ENCODE measurements around the gene CLN6. TPM values are rescaled to one million over a fixed set of nuclear protein-coding genes. Genes with fewer than 3 reads are reported as not detected.

Gene CLN6
- total RNA-seq, 1 donor from 2014 or later, result 43.0 TPM

GRCh38 chr15:68252925-68253534 is 23.5 kb upstream of the CLN6 start:
- H3K4me3 Mint-ChIP-seq, result no peak overlapping the region
- peaks cover 5% of the 10 kb centered on the region for H3K27me3 Mint-ChIP-seq
- TF ChIP-seq CTCF (conservative IDR thresholded peaks at IDR 0.05), result peak; percentile 87
- no peak overlapping the region for H3K27ac Mint-ChIP-seq
- no peaks in the 10 kb centered on the region for H3K36me3 Mint-ChIP-seq
- no peak for DNase-seq (ENCODE audit: extremely low spot score, unreplicated experiment)
- H3K4me1 Mint-ChIP-seq (ENCODE audit: unreplicated experiment), result no peaks in the 10 kb centered on the region
- H3K9me3 Mint-ChIP-seq, result no peaks in the 10 kb centered on the region

- no peak overlapping the region for H3K27ac Mint-ChIP-seq
- peaks cover 3% of the 10 kb centered on the region for H3K9me3 Mint-ChIP-seq
- no peak overlapping the region for H3K4me3 Mint-ChIP-seq
- peaks cover 2% of the 10 kb centered on the region for H3K27me3 Mint-ChIP-seq
- H3K4me1 Mint-ChIP-seq (ENCODE audit: unreplicated experiment), result no peaks in the 10 kb centered on the region
- TF ChIP-seq CTCF (conservative IDR thresholded peaks at IDR 0.05), result no peak
- no peaks in the 10 kb centered on the region for H3K36me3 Mint-ChIP-seq
- DNase-seq (ENCODE audit: extremely low spot score, unreplicated experiment), result no peak
Observed at GRCh38 chr15:68249058-68249713, 19.7 kb upstream of the CLN6 start.

GRCh38 chr15:68244235-68244634 is 14.7 kb upstream of the CLN6 start:
- no peak overlapping the region for H3K4me3 Mint-ChIP-seq
- TF ChIP-seq CTCF (conservative IDR thresholded peaks at IDR 0.05), result no peak
- no peaks in the 10 kb centered on the region for H3K4me1 Mint-ChIP-seq (ENCODE audit: unreplicated experiment)
- H3K27me3 Mint-ChIP-seq, result no peaks in the 10 kb centered on the region
- no peaks in the 10 kb centered on the region for H3K36me3 Mint-ChIP-seq
- H3K9me3 Mint-ChIP-seq, result peaks cover 3% of the 10 kb centered on the region
- no peak for DNase-seq (ENCODE audit: extremely low spot score, unreplicated experiment)
- H3K27ac Mint-ChIP-seq, result no peak overlapping the region

GRCh38 chr15:68241088-68241935 is 11.8 kb upstream of the CLN6 start:
- TF ChIP-seq CTCF (conservative IDR thresholded peaks at IDR 0.05), result no peak
- no peaks in the 10 kb centered on the region for H3K36me3 Mint-ChIP-seq
- no peak overlapping the region for H3K4me3 Mint-ChIP-seq
- no peak for DNase-seq (ENCODE audit: extremely low spot score, unreplicated experiment)
- H3K27ac Mint-ChIP-seq, result no peak overlapping the region
- no peaks in the 10 kb centered on the region for H3K27me3 Mint-ChIP-seq
- no peaks in the 10 kb centered on the region for H3K4me1 Mint-ChIP-seq (ENCODE audit: unreplicated experiment)
- peaks cover 6% of the 10 kb centered on the region for H3K9me3 Mint-ChIP-seq

- Mint-ChIP-seq H3K27ac (no peak overlapping the region), H3K9me3 (peaks cover 5% of the 10 kb centered on the region), H3K4me1 (ENCODE audit: unreplicated experiment) (peaks cover 6% of the 10 kb centered on the region), H3K4me3 (no peak overlapping the region), H3K36me3 (no peaks in the 10 kb centered on the region), H3K27me3 (no peaks in the 10 kb centered on the region)
- DNase-seq (ENCODE audit: extremely low spot score, unreplicated experiment), result no peak
- TF ChIP-seq CTCF (conservative IDR thresholded peaks at IDR 0.05), result no peak
Observed at GRCh38 chr15:68239025-68239424, 9.5 kb upstream of the CLN6 start.
